Activated naive CD4-positive, alpha-beta T cell treated with Interleukin-2 at 50 U/mL for 16 hours (primary cell): ENCODE results near the gene PLEKHA5.

Experiments used
- DNase-seq: peaks from one replicate; pipeline ENCODE4 v3.0.0-alpha.2; 2020

PLEKHA5 gene

GRCh38 chr12:19129122-19129485 is 429 bp upstream of the PLEKHA5 start:
- DNase-seq: no peak

GRCh38 chr12:19130224-19131024 is 891 bp downstream of the PLEKHA5 start:
- DNase-seq: peak; percentile 25

- DNase-seq: no peak
These were observed 1.5 kb downstream of the PLEKHA5 start for GRCh38 chr12:19131025-19131444.

- DNase-seq: no peak
These were observed 9.0 kb downstream of the PLEKHA5 start for GRCh38 chr12:19138551-19138950.

GRCh38 chr12:19138956-19139355 is 9.4 kb downstream of the PLEKHA5 start:
- no peak for DNase-seq

GRCh38 chr12:19139615-19140194 is 10.2 kb downstream of the PLEKHA5 start:
- no peak for DNase-seq

- DNase-seq: no peak
These were observed 11.1 kb downstream of the PLEKHA5 start for GRCh38 chr12:19140381-19141236.

- DNase-seq: no peak
These were observed 13.0 kb downstream of the PLEKHA5 start for GRCh38 chr12:19142499-19142898.

- no peak for DNase-seq
These were observed 14.8 kb downstream of the PLEKHA5 start for GRCh38 chr12:19144287-19144686.

GRCh38 chr12:19144985-19145384 is 15.5 kb downstream of the PLEKHA5 start:
- DNase-seq: no peak

- no peak for DNase-seq
These were observed 19.3 kb downstream of the PLEKHA5 start for GRCh38 chr12:19148860-19149259.

GRCh38 chr12:19150273-19150900 is 20.9 kb downstream of the PLEKHA5 start:
- no peak for DNase-seq

GRCh38 chr12:19151298-19151697 is 21.8 kb downstream of the PLEKHA5 start:
- DNase-seq: no peak

GRCh38 chr12:19153396-19153795 is 23.9 kb downstream of the PLEKHA5 start:
- DNase-seq: no peak

- no peak for DNase-seq
These were observed 25.2 kb downstream of the PLEKHA5 start for GRCh38 chr12:19154686-19155085.

GRCh38 chr12:19155981-19156734 is 26.6 kb downstream of the PLEKHA5 start:
- DNase-seq: no peak

GRCh38 chr12:19158923-19159322 is 29.4 kb downstream of the PLEKHA5 start:
- DNase-seq: no peak

- DNase-seq: no peak
These were observed 31.7 kb downstream of the PLEKHA5 start for GRCh38 chr12:19161216-19161615.

GRCh38 chr12:19165451-19165850 is 35.9 kb downstream of the PLEKHA5 start:
- no peak for DNase-seq

- no peak for DNase-seq
These were observed 36.9 kb downstream of the PLEKHA5 start for GRCh38 chr12:19166387-19166786.

- DNase-seq: no peak
These were observed 37.4 kb downstream of the PLEKHA5 start for GRCh38 chr12:19166956-19167355.

GRCh38 chr12:19167708-19168107 is 38.2 kb downstream of the PLEKHA5 start:
- no peak for DNase-seq
